Activated T-helper 9 cell treated with anti-CD3 and anti-CD28 coated beads, Interleukin-2, amount 50 U/mL, for 16 hours (primary cell): ENCODE measurements around the gene C1QA.
"Not testable (repeated sequence)": the region's sequence is repeated elsewhere in the genome, so short reads cannot be mapped to it uniquely, and the experiment has no call there.

ENCODE experiments used
- DNase-seq: peaks from one replicate; pipeline ENCODE4 v3.0.0-alpha.2; 2020; ENCODE audit warnings: low read depth

Gene C1QA

DNA sequence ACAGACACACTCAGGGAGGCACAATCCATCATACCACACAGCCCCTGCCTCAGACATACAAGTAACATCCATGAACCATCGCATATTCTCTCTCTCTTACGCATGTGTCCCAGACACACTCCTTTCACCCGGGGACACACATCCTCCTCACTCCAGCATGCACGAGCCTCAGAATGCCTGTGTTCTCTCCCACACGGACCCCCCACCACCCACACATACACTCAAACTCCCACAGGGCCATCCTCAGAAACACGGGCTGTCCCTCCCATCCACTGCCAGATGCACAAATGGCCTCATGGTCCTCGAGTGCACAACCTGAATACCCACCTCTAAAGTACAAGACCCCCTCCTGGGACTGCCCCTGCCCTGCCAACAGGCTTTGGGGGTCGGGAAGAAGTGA lies 4.8 kb downstream of the C1QA start:
- no peak for DNase-seq

DNA sequence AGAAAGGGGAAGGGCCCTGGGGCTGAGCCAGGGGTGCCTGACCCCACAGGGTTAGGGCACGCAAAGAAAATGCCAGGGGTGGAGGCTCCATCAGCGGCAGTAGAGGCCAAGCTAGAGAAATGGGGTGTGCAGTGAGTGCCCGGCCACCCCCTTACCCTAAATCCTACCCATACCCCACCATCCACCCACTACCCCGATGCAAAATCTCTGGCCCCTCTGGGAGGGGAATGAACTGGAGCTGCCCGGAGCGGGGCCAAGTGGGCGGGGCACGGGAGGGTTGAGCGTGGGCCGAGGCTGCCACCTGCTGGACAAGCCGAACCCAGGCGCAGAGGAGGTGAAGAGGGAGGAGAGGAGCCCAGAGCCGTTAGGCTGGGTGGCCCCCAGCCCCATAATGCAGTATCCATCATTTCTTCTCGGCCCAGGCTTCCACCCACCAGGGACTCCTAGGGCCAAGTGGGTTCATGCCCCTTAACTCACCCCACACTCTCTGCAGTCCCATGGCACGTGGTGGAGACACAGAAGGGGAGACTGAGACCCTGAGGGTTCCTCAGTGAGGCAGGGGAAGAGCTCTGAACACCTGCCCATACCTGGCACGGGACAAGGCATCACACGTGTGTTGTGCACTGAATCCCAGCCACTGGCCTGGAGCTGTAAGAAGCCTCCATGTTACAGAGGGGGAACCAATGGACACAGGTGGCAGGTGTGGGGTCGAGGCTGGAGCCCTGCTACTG lies 5.6 kb downstream of the C1QA start:
- DNase-seq: peak; percentile 51

DNA sequence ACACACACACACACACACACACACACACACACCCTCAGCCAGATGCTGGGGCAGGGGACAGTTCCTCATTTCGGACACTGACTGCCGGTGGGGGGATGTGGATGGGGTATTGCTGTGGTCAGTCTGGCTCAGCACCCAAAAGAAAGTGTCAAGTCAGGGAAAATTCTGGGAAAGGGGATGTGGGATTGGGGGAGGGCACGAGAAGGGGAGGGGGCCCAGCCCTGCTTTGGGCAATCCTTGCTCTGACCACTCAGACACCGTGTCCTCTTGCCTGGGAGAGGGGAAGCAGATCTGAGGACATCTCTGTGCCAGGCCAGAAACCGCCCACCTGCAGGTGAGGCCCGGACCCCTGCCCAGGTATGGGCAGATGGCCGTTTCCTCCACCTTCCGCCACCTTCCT lies 7.0 kb downstream of the C1QA start, which contains the start of gene C1QC:
C1QC (plus strand) TSS at position 253 of the 400 bp plus-strand sequence. CDS start 391 bp downstream, outside the sequence.
- DNase-seq: no peak

DNA sequence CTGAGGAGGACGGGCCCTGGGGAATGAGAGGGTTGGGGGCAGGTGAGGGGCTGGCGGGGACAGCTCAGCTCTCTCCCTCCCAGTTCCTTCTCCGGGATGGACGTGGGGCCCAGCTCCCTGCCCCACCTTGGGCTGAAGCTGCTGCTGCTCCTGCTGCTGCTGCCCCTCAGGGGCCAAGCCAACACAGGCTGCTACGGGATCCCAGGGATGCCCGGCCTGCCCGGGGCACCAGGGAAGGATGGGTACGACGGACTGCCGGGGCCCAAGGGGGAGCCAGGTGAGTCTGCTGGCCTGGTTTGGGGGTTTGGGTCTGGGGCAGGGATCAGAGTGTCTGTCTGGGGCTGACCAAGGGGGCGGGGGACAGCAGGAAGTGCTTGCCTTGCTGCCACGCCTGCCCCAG lies 7.5 kb downstream of the C1QA start:
- DNase-seq: no peak

DNA sequence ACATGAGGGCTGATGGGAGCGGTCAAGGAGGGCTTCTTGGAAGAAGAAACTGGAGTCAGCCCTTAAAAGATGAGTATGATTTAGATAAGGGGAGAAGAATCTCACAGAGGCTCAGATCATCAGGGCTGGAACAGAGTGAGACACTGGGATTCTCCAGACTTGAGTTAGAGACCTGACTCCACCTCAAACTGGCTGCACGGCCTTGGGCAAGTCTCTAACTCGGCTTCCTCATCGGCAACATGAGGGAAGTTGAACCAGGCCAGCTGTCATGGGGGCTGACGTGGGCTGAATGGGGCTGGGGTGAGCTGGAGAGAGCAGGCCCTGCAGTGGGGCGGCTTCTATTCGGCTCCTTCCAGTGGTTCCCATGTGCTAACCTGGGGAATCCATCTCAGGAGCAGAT lies 9.5 kb downstream of the C1QA start:
- no peak for DNase-seq

DNA sequence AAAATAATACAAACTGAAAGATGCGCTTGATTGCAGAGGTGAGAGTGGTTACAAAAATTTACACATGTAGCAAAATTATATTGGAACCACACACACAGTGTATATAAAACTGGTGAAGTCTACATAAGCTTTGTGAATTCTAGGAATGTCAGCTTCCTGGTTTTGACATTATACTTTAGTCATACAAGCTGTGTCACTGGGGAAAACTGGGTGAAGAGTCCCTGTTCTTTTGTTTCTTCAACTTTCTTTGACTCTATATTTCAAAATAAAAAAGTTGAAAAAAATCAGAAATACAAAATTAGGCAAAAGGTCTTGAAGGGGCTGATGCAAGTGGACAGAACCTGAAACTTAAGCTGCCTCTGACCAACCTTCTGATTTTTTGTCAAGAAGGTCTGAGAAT lies 10.0 kb downstream of the C1QA start:
- no peak for DNase-seq

DNA sequence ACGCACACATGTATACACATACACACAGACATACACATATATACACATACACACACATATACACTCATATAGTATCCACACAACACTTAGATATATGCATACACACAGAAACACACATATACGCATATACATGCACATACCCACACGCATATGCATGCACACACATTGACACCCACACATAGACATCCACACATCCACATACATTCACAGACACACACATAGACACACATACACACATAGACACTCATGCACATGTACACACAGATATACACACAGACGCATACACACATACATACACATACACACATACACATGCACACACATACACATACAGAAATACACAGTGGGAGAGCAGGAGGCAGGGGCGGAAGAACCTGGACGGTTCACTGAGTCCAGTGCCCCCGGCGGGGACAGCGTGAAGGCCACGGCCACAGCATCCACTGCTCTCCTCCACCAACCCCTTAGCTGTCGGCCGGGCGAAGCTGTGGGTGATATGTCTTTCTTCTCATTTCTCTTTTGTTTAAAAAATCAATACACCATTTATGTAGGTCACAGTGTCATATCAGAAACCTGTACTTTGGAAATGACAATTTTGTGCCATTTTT lies 13.8 kb downstream of the C1QA start:
- no peak for DNase-seq

DNA sequence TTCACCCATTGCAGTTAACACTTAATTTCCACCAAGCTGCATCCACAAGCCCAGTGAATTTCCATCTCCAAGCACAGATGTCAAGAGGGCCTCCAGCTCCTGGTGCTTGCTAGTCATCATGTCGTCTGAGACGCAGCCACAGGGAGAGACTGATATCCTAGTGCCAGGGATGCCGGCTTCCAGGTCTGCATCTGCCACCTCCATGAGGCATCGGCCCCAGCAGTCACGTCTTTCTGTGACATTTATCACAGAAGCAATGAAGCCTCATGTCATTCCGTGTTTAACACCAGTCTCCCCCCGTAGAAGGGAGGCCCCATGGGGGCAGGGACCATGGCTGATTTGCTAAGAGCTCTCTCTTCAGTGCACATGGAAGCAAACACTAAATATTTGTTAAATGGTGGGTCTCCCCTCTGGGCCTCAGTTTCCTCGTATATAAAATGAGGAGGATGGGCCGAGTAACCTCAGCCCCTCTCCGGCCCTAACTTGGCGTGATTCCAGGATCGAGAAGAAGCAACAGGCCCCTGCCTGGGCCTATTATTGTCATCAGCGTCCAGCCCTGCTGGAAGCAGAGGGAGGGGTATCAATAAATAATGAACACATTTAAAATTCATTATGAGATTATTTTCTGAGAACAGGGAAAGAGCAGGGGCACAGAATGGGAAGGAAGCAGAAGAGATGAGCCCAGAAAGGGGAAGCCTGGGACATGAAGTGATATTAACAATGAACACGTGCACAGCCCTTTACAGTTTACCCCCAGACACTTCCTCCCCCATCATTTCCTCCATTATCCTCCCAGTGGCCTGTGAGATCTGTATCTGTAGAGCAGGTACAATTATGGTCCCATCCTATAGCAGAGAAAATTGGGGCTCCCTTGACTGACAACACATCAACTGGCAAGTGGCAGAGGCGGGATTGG lies 15.8 kb downstream of the C1QA start:
- DNase-seq: no peak

DNA sequence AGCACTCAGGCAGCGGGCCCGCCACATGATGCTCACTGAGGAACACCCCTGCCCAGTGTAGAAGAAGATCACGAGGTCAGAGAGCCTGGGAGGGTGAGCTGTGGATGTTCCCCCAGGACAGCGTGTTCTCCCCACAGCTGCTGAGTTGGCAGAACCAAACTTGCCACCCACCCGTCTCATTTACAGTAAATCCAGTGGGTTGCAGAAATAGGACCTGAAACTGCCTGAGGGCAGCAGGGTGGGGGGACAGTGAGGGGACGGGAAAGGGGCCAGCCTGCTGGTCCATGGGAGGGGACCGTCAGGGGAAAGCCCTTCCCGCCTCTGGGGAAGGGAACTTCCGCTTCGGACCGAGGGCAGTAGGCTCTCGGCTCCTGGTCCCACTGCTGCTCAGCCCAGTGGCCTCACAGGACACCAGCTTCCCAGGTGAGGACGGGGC lies 16.5 kb downstream of the C1QA start, which contains the start of gene C1QB:
C1QB (plus strand) TSS at position 356 of the 436 bp plus-strand sequence. CDS start 6,227 bp downstream, outside the sequence.
- DNase-seq: no peak

DNA sequence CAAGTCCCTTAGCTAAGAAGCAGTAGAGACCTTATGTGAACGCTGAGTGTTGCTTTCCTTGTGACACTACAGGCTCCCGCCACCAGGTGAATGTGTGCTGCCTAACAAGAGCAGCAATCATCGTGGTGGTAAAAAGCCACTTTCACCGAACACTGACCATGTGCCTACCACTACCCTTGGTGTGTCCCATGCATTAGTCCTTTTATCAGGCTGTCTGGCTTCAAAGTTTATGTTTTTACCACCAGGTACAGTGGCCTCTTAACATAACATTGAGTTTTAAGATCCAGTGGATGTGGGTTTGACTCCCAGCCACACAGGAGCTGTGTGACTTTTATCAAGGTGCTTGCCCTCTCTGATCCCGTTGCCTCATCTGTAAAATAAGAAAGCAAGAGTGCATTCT lies 18.3 kb downstream of the C1QA start:
- DNase-seq: no peak

DNA sequence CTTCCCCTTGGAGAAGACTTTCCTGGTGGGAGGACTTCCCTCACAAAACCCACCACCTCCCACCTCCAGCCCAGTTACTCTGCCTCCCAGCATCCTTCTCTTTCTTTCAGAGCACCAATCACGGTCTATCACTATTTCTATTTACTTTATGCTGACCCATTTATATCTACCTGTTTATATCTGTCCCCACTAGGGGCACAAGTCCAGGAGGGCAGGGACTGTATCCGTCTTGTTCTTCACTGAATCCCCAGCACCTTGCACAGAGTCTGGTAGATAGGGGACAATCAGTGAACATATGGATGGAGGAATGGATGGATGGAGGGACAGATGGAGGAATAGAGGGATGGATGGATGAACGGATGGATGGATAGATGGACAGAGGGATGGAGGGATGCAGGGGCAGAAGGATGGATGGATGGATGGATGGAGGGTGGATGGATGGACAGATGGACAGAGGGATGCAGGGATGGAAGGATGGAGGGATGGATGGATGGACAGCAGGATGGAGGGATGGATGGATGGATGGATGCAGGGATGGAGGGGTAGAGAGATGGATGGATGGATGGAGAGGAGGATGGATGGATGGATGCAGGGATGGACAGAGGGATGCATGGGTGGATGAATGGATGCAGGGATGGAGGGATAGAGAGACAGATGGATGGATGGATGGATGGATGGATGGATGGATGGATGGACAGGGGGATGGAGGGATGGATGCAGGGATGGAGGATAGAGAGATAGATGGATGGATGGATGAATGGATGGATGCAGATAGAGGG lies 22.1 kb downstream of the C1QA start:
- DNase-seq: no peak

DNA sequence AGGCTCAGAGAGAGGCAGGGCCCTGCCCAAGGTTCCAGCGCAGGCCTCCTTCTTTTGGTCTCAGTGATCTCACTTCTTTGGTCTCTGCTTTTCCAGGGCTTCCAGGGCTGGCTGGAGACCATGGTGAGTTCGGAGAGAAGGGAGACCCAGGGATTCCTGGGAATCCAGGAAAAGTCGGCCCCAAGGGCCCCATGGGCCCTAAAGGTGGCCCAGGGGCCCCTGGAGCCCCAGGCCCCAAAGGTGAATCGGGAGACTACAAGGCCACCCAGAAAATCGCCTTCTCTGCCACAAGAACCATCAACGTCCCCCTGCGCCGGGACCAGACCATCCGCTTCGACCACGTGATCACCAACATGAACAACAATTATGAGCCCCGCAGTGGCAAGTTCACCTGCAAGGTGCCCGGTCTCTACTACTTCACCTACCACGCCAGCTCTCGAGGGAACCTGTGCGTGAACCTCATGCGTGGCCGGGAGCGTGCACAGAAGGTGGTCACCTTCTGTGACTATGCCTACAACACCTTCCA lies 24.4 kb downstream of the C1QA start:
- DNase-seq: no peak

DNA sequence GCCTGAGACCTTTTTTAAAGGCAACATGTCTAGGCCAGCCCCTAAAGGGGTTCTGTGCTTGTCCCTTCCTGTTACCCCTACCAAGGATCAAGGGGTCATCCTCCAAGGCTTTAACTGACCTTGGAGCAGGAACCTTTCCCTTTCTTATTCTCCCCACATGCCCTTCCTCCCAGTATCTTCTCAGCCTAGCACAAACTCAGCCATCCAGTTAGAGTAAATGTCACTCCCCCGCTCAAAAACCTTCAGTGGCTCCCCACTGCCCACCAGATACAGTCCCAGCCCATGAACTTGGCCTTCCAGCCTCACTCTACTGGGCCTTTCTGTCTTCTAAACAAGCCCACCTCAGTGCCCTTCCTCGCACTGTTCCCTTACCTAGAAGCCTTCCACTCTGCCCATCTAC lies 25.5 kb downstream of the C1QA start:
- DNase-seq: no peak

DNA sequence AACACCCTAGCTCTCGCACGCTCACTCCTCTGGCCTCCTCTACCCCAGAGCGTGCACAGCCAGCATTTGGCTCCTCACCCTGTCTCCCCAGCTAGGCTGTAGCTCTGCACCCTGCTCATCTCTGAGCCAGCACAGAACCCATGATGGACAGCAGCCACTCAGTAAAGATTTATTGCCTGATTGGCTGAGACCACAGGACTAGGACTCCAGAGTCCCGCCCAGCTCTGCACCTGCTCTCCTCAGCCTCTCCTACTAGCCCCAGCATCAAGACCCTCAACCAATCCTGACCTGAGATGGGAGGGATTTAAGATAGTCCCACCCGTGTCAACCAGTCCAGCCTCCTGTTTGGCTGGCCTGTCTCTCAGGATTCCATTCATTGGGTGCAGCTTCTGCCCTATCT lies 25.9 kb downstream of the C1QA start:
- no peak for DNase-seq

DNA sequence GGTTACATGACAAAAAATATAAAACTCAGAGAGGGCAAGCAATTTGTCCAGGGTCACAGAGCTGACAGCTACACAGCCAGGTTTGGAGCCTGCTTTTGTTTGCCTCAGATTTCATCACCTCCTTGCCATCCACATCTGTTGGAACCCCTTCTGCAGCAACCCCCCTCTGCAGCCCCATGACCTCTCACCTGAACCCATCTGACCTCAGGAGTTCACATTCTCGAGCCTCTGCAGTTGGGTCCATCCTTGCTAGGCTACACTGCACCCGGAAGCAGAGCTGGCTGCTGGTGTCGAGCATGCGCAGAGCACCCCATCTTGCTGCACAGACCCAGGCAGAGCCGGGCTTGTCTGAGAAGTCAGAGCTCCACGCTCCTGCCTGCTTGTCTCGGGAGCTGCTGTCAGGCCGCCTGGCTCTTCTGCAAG lies 26.6 kb downstream of the C1QA start:
- DNase-seq: no peak

DNA sequence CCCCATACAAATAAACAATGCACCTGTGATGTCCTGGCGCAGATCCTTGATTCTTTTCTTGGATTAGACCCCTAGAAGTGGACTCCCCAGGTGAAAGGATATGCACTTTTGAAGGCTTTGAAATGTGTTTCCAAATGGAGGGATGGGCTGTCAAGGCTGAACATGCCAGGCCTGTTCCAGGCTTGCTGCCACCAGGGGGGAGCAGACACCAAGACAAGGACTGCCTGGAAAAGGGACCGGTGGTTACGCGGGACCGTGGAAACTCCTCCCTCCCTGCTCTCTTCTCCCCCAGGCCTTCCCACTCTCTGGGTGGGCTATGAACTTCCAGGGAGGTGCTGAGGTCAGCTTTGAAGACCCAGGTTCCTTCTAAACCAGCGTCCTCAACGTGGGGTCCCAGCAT lies 29.3 kb downstream of the C1QA start:
- DNase-seq: no peak

DNA sequence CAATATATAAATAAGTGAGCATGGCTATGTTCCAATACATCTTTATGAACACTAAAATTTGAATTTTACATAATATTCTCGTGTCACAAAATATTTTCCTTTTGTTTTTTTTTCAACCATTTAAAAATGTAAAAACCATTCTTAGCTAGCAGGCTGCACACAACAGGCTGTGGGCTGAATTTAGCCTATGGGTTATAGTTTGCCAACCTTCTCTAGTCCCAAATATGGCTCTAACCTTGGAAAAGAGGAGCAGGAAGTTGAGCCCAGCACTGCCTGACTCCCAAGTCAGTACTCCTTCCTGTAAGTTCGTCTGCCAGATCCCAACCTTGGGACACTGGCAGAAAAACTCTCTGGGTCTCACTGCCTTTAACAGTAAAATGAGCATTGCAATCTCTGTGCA lies 30.0 kb downstream of the C1QA start:
- DNase-seq: no peak

DNA sequence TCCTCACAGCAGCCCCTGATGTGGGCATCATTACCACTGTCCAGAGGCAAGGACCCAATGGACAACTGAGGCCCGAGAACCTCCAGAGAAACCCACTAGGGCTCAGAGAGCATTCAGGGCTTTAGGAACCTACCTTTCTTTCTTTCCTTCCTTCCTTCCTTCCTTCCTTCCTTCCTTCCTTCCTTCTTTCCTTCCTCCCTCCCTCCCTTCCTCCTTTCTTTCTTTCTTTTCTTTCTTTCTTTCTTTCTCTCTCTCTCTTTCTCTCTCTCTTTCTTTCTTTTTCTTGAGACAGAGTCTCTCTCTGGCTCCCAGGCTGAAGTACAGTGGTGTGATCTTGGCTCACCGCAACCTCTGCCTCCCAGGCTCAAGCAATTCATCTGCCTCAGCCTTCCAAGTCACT lies 32.4 kb downstream of the C1QA start:
- DNase-seq: not testable (repeated sequence)

DNA sequence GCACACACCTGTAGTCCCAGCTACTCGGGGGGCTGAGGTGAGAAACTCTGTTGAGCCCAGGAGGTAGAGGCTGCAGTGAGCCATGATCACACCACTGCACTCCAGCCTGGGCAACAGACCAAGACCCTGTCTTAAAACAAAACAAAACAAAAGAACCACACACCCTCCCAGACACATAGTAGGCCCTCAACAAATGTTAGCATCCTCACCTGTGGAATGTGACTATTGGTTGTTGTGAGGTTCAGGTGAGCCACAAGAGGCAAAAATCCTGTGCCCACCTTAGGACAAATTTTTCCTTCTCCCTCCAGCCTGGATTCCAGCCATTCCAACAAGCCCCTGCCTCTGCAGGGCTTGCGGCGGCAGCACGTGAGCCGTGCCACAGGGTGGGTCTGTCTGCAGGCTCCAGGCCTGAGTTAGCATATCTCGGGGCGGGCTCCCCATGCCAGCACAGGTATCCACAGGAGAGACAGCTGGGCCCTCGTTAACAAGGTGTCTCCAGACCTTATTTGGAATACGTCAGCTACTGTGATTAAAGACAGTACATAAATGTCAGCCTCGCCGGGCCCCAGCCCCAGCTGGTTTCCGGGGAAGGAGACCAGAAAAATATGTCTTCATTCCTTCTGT lies 34.0 kb downstream of the C1QA start:
- DNase-seq: no peak

DNA sequence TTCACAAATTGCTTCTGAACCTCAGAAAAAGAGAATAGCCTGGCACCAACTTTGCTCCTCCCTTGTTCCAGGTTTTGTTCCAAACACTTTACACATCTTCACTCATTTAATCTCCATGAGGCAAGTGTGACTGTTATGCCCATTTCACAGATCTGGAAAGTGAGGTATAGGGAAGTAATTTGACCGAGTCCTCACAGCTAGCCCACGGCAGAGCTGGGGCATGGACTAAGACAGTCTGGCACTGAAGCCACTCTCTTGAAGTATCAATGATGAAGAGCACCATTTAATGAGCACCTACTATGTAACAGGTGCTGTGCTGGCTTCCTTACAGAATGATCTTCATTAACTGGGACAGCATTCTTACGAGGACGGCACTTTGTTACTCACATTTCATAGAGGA lies 35.6 kb downstream of the C1QA start:
- DNase-seq: no peak
